Pericardium fibroblast (primary cell): Measurements from ENCODE around the gene CCN6. TPM values are rescaled to one million over a fixed set of nuclear protein-coding genes. Genes with fewer than 3 reads are reported as not detected.

Experiments
- total RNA-seq: library from RNA; depleted of rRNA; stranded (reverse); fragments of >200 nt; gene quantifications from 2 replicates; pipeline ENCODE4 v1.2.3, GENCODE V29; 2015

Gene CCN6
- not detected in 2 replicates for total RNA-seq

GRCh38 chr6:112054001-112054400 lies at the start of gene CCN6:
CCN6 (plus strand) TSS chr6:112054104; CDS start chr6:112054358, 254 bp downstream.

GRCh38 chr6:112087136-112087911 lies 33.4 kb downstream of the CCN6 start, which contains the start of the genes FAM229B and TUBE1:
FAM229B (plus strand) TSS chr6:112087591; CDS start chr6:112099284, 11,693 bp downstream.
TUBE1 (minus strand) TSS chr6:112087482; CDS start chr6:112087434, 48 bp downstream.

Other genes with a start within 250 kb of the CCN6 start
- gene FYN, start 180.7 kb upstream of the CCN6 start, total RNA-seq: 44.3 and 75.1 TPM in 2 replicates
- gene TUBE1, start 33.4 kb downstream of the CCN6 start, total RNA-seq: 21.5 and 21.6 TPM in 2 replicates
- gene FAM229B, start 33.5 kb downstream of the CCN6 start, total RNA-seq: 9.9 and 11.6 TPM in 2 replicates
- gene LAMA4, start 200.5 kb downstream of the CCN6 start, total RNA-seq: 170 and 281 TPM in 2 replicates